Ishikawa (cell line): ENCODE data around the gene RFX8.

Experiments
- CEBPB ChIP-seq: IDR thresholded peaks from 2 replicates; pipeline ENCODE4 v1.6.1; 2012
- EP300 ChIP-seq: IDR thresholded peaks from 2 replicates; pipeline ENCODE4 v1.6.1; 2012; ENCODE audit warnings: borderline replicate concordance
- RAD21 ChIP-seq: IDR thresholded peaks from 2 replicates; pipeline ENCODE4 v1.6.1; 2012; ENCODE audit warnings: low read depth
- REST ChIP-seq: IDR thresholded peaks from 2 replicates; pipeline ENCODE4 v1.6.1; 2012; ENCODE audit warnings: low read depth, mild to moderate bottlenecking
- TCF12 ChIP-seq: IDR thresholded peaks from 2 replicates; pipeline ENCODE4 v1.6.1; 2012; ENCODE audit warnings: low read depth
- TEAD4 ChIP-seq: IDR thresholded peaks from 2 replicates; pipeline ENCODE4 v1.6.1; 2012
- TF ChIP-seq, protein P1 (sequence below): IDR thresholded peaks from 2 replicates; pipeline ENCODE4 v1.6.1; 2012

GRCh38 chr2:101508636-101509035 lies 33.7 kb upstream of the RFX8 start:
- no peak for TF ChIP-seq EP300
- no peak for TF ChIP-seq CEBPB
- TF ChIP-seq, protein P1, sequence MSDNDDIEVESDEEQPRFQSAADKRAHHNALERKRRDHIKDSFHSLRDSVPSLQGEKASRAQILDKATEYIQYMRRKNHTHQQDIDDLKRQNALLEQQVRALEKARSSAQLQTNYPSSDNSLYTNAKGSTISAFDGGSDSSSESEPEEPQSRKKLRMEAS = no peak
- no peak for TF ChIP-seq TCF12
- TF ChIP-seq RAD21 = no peak
- TF ChIP-seq REST = no peak
- no peak for TF ChIP-seq TEAD4
